HG03460 (cell line): Measurements from ENCODE around the gene CASP8.
"Not testable (repeated sequence)": the region's sequence is repeated elsewhere in the genome, so short reads cannot be mapped to it uniquely, and the experiment has no call there.

Source experiments
- ATAC-seq: cut with Tn5 transposase; IDR thresholded peaks from one replicate; pipeline ENCODE4 v1.9.1; 2021; ENCODE audit not compliant: unreplicated experiment

CASP8 gene

DNA sequence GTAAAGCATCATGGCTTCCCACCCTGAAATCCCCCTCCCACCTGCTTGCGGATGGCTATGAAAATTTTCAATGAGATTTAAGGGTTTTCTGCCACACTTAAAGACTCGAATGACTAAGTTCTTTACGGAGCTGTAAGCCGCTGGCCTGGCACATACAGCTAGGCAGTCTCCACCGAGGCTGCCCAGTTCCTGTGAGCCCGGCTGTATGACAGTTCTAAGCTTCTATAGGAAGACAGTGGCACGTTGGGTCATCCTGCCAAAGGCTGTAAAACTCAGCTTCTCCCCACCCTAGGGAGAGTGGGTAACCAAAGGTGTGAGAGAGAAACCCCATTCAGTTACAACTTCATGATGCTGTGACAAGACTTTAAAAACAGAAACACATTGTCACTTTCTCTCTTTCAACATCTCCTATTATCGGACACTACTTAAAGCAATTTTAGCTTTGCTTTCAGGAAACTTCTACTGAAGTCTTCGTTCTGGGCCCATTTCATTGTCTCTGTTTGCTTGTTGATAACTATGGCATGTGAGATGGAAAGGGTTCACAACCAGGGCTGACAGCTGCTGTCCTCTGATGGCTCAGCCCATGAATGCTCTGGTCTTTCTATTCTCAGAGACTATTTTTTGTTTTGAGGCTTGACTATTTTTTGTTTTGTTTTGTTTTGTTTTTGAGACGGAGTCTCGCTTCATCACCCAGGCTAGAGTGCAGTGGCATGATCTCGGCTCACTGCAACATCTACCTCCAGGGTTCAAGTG lies 7.1 kb downstream of the CASP8 start:
- ATAC-seq = no peak

DNA sequence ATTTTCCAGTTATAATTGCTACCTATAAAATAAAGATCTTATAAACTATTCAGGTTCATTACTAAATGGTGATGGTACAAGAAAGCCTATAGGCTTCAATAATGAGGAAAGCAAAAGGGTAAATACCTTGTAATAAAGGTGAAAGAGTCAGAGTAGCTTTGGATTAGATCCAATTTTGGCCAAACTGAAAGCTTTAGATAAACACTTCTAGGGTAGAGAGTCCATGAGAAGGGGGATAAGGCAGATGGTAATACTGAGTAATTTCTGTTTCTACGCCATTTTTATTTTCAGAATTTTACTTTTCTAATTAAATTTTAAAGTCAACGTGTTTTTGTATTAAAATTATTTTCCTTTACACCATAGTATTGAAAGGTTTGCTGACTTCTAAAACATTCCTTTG lies 9.4 kb downstream of the CASP8 start:
- ATAC-seq = no peak

- ATAC-seq = no peak
Observed at GRCh38 chr2:201270293-201271001, 10.1 kb downstream of the CASP8 start.

DNA sequence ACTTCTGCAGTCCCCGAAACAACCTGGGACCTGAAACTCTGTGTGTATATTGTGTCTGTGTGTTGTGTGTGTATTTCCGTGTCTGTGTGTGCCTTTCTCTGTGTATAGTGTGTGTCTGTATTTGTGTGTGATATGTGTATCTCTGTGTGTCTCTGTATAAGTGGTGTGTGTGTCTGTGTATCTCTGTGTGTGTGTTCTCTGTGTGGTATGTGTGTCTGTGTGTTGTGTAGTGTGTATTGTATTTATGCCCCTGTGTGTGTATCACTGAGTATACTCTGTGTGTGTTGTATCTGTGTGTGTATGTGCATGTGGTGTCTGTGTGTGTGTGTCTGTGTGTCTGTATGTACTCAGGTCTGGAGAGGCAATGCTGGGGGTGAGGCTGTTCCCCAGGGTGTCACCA lies 11.6 kb downstream of the CASP8 start:
- no peak for ATAC-seq

DNA sequence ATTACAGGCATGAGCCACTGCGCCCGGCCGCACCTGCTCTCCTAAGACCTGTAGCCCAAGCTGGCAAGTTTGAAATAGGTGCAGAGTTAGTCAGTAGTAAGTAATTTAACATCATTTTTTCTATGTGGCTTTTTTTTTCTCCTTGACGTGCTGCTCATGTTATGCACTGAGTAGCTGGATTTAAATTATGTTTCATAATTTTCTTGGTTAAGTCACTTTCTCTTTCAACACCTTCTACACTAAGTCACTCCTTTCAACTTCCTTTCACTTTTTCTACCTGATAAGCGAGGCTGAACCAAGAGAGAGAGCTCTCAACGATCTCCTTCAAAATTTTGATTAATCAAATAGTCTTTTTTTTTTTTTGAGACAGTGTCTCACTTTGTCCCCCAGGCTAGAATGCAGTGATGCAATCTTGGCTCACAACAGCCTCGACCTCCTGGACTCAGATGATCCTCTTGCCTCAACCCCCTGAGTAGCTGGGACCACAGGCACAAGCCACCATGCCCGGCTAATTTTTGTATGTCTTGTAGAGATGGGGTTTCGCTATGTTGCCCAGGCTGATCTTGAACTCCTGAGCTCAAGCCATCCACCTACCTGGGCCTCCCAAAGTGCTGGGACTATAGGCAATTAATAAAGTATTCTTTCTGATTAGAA lies 13.1 kb downstream of the CASP8 start:
- ATAC-seq = no peak

GRCh38 chr2:201275069-201275468 lies 14.7 kb downstream of the CASP8 start:
- no peak for ATAC-seq

DNA sequence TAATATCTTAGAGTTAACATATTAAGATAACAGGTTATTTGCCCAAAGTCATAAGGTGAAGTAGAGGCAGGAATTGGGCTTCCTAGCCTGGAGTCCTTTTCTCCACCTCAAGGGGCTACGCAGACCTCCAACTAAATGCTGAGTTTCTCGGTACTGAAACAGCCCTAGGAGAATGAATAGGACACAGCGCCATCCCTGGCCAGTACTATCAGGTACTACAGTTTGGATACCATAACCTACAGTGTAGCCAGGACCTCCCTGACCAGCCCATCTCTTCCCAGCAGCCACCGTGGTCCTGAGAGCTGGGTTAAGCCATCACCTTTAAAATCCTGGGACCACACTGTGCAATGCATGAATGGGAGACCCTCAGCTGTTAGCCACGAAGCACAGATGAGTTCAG lies 15.7 kb downstream of the CASP8 start:
- ATAC-seq = no peak

DNA sequence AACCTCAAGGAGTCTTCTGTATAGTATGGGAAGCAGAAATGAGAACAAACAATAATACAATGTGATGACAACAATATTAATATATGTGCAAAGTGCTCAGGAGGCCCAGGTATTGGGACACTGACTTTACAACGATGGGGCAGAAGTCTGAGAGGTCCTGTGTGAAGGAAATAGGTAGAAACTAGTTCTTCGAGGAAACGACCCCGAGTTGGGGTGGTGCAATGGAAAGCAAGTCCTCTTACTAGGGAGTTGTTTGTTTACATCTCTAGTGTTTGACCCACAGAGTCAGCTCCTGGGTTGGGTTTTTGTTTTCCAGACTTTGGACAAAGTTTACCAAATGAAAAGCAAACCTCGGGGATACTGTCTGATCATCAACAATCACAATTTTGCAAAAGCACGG lies 16.2 kb downstream of the CASP8 start:
- ATAC-seq = no peak

- no peak for ATAC-seq
Observed at GRCh38 chr2:201279079-201279478, 18.7 kb downstream of the CASP8 start.

GRCh38 chr2:201280191-201281040 lies 20.1 kb downstream of the CASP8 start:
- no peak for ATAC-seq

DNA sequence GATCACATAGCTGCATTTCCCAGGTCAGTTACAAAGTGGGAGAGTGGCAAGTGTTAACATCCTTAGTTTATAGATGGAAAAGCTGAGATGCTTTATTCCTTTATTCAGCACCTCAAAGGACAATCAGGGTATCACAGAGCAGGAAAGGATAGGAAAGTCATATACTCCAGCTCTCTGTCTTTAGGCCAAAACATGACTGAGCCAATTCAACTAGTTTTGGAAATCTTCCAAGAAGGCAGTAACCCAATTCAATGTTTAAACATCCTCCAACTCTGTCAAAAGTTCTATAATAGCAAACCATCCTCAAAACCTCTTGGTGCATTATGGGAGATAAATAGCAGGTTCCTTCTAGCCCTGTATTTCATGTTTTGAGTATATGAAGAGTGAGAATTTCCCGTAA lies 25.2 kb downstream of the CASP8 start:
- ATAC-seq = no peak

GRCh38 chr2:201290457-201291148 lies 30.3 kb downstream of the CASP8 start:
- ATAC-seq = not testable (repeated sequence)

DNA sequence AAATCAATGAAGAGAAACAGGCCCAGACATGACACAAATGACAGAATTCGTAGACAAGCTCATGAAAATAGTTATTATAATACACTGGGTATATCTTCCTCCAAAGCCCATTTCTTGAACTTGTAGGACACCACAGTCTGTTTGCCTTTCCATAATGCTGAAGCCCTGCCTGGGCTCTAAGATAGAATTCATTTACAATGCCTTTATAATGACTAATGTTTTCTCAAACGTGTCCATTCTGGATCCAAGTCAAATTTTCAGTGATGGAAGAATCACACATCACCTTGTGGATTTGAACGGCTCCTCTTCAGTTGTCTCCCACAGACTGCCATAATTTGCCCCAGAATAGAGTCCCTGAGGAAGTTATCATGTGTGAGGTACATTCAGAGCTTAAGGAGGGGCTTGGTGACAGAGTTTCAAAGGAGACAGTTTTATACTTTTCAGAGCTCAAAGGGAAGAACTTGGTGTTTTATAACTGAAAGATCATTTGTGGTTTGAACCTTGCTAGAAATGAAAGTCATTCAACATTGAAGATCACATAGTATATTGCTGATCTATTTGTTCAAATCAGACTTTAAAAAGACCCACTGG lies 38.2 kb downstream of the CASP8 start:
- no peak for ATAC-seq

- not testable (repeated sequence) for ATAC-seq
Observed at GRCh38 chr2:201299929-201300328, 39.6 kb downstream of the CASP8 start.

DNA sequence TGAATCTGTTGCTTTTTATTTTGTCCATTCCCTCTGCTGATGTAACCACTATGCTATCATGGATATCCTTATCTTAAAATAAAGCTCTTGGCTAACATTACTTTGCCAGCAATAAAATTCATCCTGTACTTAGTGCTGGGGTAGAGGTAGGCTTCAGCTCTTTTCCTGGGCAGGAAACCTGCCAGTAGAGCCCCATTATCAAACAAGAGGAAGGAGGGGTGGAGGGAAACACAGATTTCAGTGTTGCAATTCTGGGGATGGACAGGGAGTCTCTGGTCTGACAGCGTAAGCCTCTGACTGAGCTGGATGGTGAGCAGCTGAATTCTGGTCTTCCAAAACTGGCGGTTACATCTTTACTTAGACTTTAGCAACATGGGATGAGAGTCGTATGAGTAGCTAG lies 47.5 kb downstream of the CASP8 start:
- no peak for ATAC-seq

GRCh38 chr2:201308914-201309313 lies 48.6 kb downstream of the CASP8 start:
- no peak for ATAC-seq

GRCh38 chr2:201313362-201313761 lies 53.0 kb downstream of the CASP8 start:
- ATAC-seq = no peak

- no peak for ATAC-seq
Observed at GRCh38 chr2:201319511-201319910, 59.2 kb downstream of the CASP8 start.

DNA sequence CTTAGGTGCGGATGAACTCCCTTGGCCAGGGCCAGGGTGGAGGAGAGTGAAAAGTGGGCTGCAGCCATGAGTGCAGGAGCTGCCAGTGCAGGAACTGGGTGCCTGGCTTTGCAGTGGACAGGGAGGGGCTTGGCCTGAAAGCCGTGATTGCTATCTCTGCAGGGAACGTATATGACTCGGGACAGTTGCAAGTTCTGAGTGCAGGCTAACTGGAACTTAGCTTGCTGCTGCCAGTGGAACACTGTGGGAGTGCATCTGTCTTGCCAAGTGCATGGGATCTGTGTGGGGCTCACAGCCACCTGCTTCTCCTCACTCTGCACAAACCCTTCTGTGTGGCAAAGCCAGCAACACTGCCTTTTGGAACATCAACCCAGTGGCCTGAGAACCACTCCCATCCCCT lies 59.9 kb downstream of the CASP8 start:
- ATAC-seq = no peak

DNA sequence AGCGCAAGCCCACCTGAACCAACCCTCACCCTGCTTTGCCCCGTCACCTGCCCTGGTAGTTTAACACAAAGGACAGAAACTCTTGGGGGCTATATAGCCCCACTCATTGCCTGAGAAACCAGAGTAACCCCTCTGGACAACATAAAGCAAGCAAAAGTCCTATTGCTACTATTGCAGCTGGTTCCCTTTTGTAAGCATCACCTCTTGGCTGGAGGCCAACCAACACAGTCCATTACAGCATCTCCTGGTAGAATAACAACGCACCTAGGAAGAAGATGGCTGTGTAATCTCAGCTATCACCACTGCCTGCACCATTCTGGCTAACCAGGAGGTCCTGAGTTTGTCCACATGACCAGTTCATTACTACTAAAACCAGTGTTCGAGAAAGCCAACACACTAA lies 60.4 kb downstream of the CASP8 start:
- no peak for ATAC-seq
